Prostate gland (tissue), 2 donors: Measurements from ENCODE around the gene AKT2. TPM values are rescaled to one million over a fixed set of nuclear protein-coding genes. Genes with fewer than 3 reads are reported as not detected.

Experiments
- DNase-seq: peaks from one replicate; pipeline ENCODE4 v3.0.0-alpha.2; 2019; ENCODE audit warnings: low spot score
- H3K27ac ChIP-seq, 2 donors: fragments of 200-600 bp; sonication (generic); 2 replicates each; pipeline ENCODE4 v1.5.1; 2017 to 2019
- H3K27me3 ChIP-seq: fragments of 200-600 bp; sonication (generic); replicated peaks from 2 replicates; pipeline ENCODE4 v1.5.1; 2019; ENCODE audit not compliant: insufficient read depth
- H3K36me3 ChIP-seq, 2 donors: fragments of 200-600 bp; sonication (generic); 1 replicate in 1 of 2; 2 replicates in 1 of 2; pipeline versions ENCODE4 v1.5.1 to v1.8.1; 2017 to 2019
- H3K4me1 ChIP-seq: fragments of 200-600 bp; sonication (generic); replicated peaks from 2 replicates; pipeline ENCODE4 v1.5.1; 2019
- H3K4me3 ChIP-seq, 2 donors: fragments of 200-600 bp; sonication (generic); 2 replicates each; pipeline ENCODE4 v1.5.1; 2017 to 2019
- H3K9me3 ChIP-seq: fragments of 200-600 bp; sonication (generic); 2 replicates; pipeline ENCODE4 v1.5.1; 2017
- POLR2A ChIP-seq: fragments of 450-650 bp; IDR thresholded peaks from one replicate; pipeline ENCODE4 v1.6.1; 2016; ENCODE audit warnings: antibody characterized with exemption, mild to moderate bottlenecking
- POLR2AphosphoS5 ChIP-seq: sonication (generic); formaldehyde crosslinking; IDR thresholded peaks from one replicate; pipeline ENCODE4 v1.6.1; 2017; ENCODE audit warnings: antibody characterized with exemption
- WGBS: methylation state at CpG from one replicate; pipeline ENCODE4 v1.1.5; 2018; 5-methylcytosine and 5-hydroxymethylcytosine counted together
- intact Hi-C: fragments of 100-400 bp; cut with DNase I; formaldehyde crosslinking; loops from one replicate; pipeline ENCODE4 v1.14.2; 2022
- total RNA-seq, 2 donors: library from RNA; depleted of rRNA; stranded (reverse); fragments of >200 nt; gene quantifications; one replicate each; pipeline ENCODE4 v1.1.0, GENCODE V29; 2016
- TF ChIP-seq, protein P1 (sequence below), 4 experiments: fragments of 200-600 bp in 2 of 4; fragments of 450-650 bp in 2 of 4; sonication (generic) in 2 of 4; IDR thresholded peaks; 1 replicate in 3 of 4; 2 replicates in 1 of 4; pipeline ENCODE4 v1.5.1; 2016 to 2019; ENCODE audit warnings: antibody characterized with exemption in 4 of 4, mild to moderate bottlenecking in 2 of 4, moderate library complexity in 2 of 4

AKT2 gene
- total RNA-seq, 2 donors from 2014 or later: 95.3 to 171 TPM

DNA sequence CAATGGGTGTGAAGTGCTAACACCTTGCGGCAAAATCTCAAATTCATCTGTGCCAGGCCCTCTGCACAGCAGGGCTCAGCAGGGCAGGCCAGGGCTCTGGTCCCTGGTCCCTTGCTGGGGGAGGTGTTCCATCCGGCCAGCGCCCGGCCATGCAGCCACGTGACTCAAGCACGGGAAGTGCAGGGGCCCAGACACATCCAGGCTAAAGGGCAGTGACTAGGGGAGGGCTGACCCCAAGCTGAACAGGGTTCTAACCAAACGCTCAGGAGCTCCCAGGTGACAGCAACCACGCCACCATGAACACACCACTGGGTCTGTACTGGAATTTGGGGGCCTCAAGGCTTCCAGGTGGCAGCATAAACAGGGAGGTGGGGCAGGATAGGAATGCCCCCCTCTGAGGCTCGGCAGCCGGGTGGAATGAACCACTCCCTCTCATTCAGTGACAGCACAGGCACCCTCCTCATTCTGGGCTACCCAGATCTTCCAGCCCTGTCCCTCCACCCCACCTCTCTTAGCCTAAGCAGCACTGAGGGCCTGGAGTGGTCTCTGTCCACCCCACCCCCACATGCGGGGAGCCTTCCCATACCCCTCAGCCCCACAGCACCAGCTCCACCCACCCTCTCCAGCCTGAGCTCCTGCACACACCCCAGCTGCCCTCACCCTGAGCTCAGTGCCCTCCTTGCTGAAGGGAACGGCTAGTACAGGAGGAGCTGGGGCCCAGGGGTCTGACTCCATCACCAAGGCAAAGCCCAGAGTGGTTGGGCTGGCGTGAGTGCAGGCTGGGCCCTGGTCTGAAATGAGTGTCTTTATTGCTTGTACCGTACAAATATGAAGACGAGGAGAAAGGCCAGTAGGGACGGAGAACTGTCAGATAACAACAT lies 53.4 kb downstream of the AKT2 start:
- no peaks in the 10 kb centered on the region for H3K9me3 ChIP-seq
- no peak overlapping the region for H3K4me3 ChIP-seq
- peaks cover 0 to 5% of the 10 kb centered on the region in 2 donors for H3K36me3 ChIP-seq
- TF ChIP-seq POLR2AphosphoS5 (no peak), POLR2A (no peak)
- TF ChIP-seq, protein P1, sequence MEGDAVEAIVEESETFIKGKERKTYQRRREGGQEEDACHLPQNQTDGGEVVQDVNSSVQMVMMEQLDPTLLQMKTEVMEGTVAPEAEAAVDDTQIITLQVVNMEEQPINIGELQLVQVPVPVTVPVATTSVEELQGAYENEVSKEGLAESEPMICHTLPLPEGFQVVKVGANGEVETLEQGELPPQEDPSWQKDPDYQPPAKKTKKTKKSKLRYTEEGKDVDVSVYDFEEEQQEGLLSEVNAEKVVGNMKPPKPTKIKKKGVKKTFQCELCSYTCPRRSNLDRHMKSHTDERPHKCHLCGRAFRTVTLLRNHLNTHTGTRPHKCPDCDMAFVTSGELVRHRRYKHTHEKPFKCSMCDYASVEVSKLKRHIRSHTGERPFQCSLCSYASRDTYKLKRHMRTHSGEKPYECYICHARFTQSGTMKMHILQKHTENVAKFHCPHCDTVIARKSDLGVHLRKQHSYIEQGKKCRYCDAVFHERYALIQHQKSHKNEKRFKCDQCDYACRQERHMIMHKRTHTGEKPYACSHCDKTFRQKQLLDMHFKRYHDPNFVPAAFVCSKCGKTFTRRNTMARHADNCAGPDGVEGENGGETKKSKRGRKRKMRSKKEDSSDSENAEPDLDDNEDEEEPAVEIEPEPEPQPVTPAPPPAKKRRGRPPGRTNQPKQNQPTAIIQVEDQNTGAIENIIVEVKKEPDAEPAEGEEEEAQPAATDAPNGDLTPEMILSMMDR (IDR thresholded peaks at IDR 0.05): no peak
- no peak for DNase-seq
- 65% methylated on average over 16 of the region's 16 CpGs for WGBS
- H3K27me3 ChIP-seq: no peaks in the 10 kb centered on the region
- intact Hi-C loops: no loop called here
- H3K4me1 ChIP-seq: no peaks in the 10 kb centered on the region
- no peak overlapping the region for H3K27ac ChIP-seq

DNA sequence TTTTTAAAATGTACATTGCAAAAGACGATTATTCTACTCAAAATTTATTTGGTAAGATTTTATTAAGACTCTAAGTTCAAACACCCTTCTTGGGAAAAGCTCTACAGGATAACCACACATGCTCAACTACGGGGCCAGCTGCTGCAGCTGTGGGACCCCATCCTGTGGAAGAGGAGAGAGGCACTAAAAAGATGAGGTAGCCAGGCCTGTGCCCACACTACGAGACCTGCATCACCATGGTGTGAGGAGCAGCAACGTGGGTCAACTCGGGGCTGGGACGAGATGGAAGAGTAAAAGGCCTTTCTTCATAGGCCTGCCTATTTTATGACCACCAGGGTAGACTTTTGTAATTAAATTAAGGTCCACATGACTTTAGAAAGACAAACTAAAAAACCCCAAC lies 54.1 kb downstream of the AKT2 start:
- no peak overlapping the region for H3K27ac ChIP-seq
- WGBS: 84% methylated on average over 6 of the region's 6 CpGs
- intact Hi-C loops: no loop called here
- H3K27me3 ChIP-seq: no peaks in the 10 kb centered on the region
- H3K4me3 ChIP-seq: no peak overlapping the region
- no peaks in the 10 kb centered on the region for H3K4me1 ChIP-seq
- no peak for DNase-seq
- TF ChIP-seq POLR2AphosphoS5 (no peak), POLR2A (no peak)
- TF ChIP-seq, protein P1 (IDR thresholded peaks at IDR 0.05): no peak
- H3K9me3 ChIP-seq: no peaks in the 10 kb centered on the region
- H3K36me3 ChIP-seq: peaks cover 0 to 5% of the 10 kb centered on the region in 2 donors

DNA sequence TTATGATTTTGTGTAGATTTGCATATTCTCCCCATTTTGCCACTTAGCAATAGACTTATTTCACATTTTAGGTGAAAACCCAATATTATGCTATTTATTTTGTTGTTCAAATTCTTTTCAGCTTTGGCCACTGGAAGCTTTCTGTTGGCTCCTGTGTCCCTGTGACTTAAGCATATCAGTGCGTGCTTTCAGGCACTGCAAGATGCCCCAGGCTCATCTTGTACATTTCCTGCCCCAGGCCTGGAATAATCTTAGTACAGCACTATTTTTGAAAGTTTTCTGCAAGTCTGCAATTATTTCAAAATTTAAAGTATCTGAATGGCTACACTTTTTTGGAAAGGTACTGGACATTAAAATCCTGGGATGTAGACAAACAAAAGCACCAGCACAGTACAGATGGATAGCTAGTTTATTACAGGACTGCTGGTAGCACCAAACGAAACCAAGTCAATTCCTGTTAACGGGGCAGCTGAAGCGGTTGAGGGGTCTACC lies 55.2 kb downstream of the AKT2 start:
- Histone ChIP-seq H3K27me3 (no peaks in the 10 kb centered on the region), H3K27ac (no peak overlapping the region), H3K4me3 (no peak overlapping the region), H3K4me1 (no peaks in the 10 kb centered on the region), H3K9me3 (no peaks in the 10 kb centered on the region), H3K36me3 (no peaks in the 10 kb centered on the region)
- intact Hi-C loops: no loop called here
- TF ChIP-seq, protein P1 (IDR thresholded peaks at IDR 0.05): no peak
- TF ChIP-seq POLR2AphosphoS5 (no peak), POLR2A (no peak)
- DNase-seq: no peak
- 77% methylated on average over 4 of the region's 4 CpGs for WGBS

DNA sequence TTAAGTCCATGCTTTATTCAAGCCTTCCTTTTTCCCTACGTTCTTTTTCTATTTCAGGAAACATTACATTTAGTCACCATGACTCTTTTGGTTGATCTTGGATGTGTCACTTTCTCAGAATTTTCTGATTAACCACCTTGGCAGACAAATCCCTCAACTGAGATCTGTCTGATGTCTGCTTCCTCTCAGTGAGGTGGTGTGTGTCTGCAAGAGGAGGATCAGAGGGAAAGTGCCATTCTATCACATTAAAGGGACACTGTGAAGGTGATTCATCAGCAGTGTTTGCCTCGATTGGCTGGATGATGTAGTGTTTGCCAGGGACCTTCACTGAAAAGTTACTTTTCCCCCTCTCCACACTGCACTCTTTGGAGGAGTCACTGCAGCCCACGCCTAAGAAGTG lies 55.7 kb downstream of the AKT2 start:
- DNase-seq: no peak

More for the DNA sequence above, 55.7 kb downstream of the AKT2 start:
- WGBS: 39% methylated on average over 3 of the region's 3 CpGs
- H3K4me1 ChIP-seq: no peaks in the 10 kb centered on the region
- intact Hi-C loops: no loop called here
- H3K27me3 ChIP-seq: no peaks in the 10 kb centered on the region
- H3K4me3 ChIP-seq: no peak overlapping the region
- no peak for TF ChIP-seq POLR2AphosphoS5
- no peak for TF ChIP-seq POLR2A
- TF ChIP-seq, protein P1 (IDR thresholded peaks at IDR 0.05): no peak
- no peaks in the 10 kb centered on the region for H3K36me3 ChIP-seq
- no peaks in the 10 kb centered on the region for H3K9me3 ChIP-seq
- H3K27ac ChIP-seq: no peak overlapping the region
